Measurements from ENCODE around the gene TACC2. TPM values are rescaled to one million over a fixed set of nuclear protein-coding genes. Genes with fewer than 3 reads are reported as not detected.
"Not testable (repeated sequence)": the region's sequence is repeated elsewhere in the genome, so short reads cannot be mapped to it uniquely, and the experiment has no call there.

TACC2 gene
- polyA plus RNA-seq, 4 donors: 35.2 to 58.5 (median 46.8) TPM

GRCh38 chr10:122086416-122087240 lies 97.7 kb downstream of the TACC2 start:
- no peak for DNase-seq (ENCODE audit: low read depth in 4 of 4, low spot score in 2 of 4)

- no peak for DNase-seq (ENCODE audit: low read depth in 4 of 4, low spot score in 2 of 4)
These were observed 98.5 kb downstream of the TACC2 start for GRCh38 chr10:122087436-122087835.

GRCh38 chr10:122089311-122090017 lies 100.5 kb downstream of the TACC2 start:
- no peak for DNase-seq (ENCODE audit: low read depth in 4 of 4, low spot score in 2 of 4)

- DNase-seq (ENCODE audit: low read depth in 4 of 4, low spot score in 2 of 4): no peak
These were observed 102.8 kb downstream of the TACC2 start for GRCh38 chr10:122091722-122092121.

GRCh38 chr10:122093076-122093475 lies 104.1 kb downstream of the TACC2 start:
- DNase-seq (ENCODE audit: low read depth in 4 of 4, low spot score in 2 of 4): no peak

- not testable (repeated sequence) for DNase-seq (ENCODE audit: low read depth in 4 of 4, low spot score in 2 of 4)
These were observed 107.2 kb downstream of the TACC2 start for GRCh38 chr10:122096181-122096580.

- DNase-seq (ENCODE audit: low read depth in 4 of 4, low spot score in 2 of 4): no peak
These were observed 107.7 kb downstream of the TACC2 start for GRCh38 chr10:122096705-122097104.

GRCh38 chr10:122097935-122098334 lies 109.0 kb downstream of the TACC2 start:
- DNase-seq (ENCODE audit: low read depth in 4 of 4, low spot score in 2 of 4): no peak

- no peak for DNase-seq (ENCODE audit: low read depth in 4 of 4, low spot score in 2 of 4)
These were observed 110.0 kb downstream of the TACC2 start for GRCh38 chr10:122098924-122099323.

- DNase-seq (ENCODE audit: low read depth in 4 of 4, low spot score in 2 of 4): no peak
These were observed 110.6 kb downstream of the TACC2 start for GRCh38 chr10:122099562-122099961.

GRCh38 chr10:122102146-122102868 lies 113.3 kb downstream of the TACC2 start:
- DNase-seq (ENCODE audit: low read depth in 4 of 4, low spot score in 2 of 4): no peak

GRCh38 chr10:122102869-122103525 lies 114.0 kb downstream of the TACC2 start:
- DNase-seq (ENCODE audit: low read depth in 4 of 4, low spot score in 2 of 4): no peak

GRCh38 chr10:122103592-122103991 lies 114.6 kb downstream of the TACC2 start:
- no peak for DNase-seq (ENCODE audit: low read depth in 4 of 4, low spot score in 2 of 4)

GRCh38 chr10:122108786-122109185 lies 119.8 kb downstream of the TACC2 start:
- not testable (repeated sequence) for DNase-seq (ENCODE audit: low read depth in 4 of 4, low spot score in 2 of 4)

GRCh38 chr10:122112021-122112616 lies 123.2 kb downstream of the TACC2 start:
- DNase-seq (ENCODE audit: low read depth in 4 of 4, low spot score in 2 of 4): no peak

- DNase-seq (ENCODE audit: low read depth in 4 of 4, low spot score in 2 of 4): peak in 3 of 4 donors; percentile 52 to 70 (median 59)
These were observed 123.7 kb downstream of the TACC2 start for GRCh38 chr10:122112625-122113160.

- no peak for DNase-seq (ENCODE audit: low read depth in 4 of 4, low spot score in 2 of 4)
These were observed 124.4 kb downstream of the TACC2 start for GRCh38 chr10:122113161-122113944.

- no peak for DNase-seq (ENCODE audit: low read depth in 4 of 4, low spot score in 2 of 4)
These were observed 125.2 kb downstream of the TACC2 start for GRCh38 chr10:122113945-122114747.
